Regular cardiac myocyte (primary cell): ENCODE data around the gene ETFRF1. TPM values are rescaled to one million over a fixed set of nuclear protein-coding genes. Genes with fewer than 3 reads are reported as not detected.

Source experiments
- total RNA-seq: library from RNA; depleted of rRNA; stranded (reverse); fragments of >200 nt; gene quantifications from 2 replicates; pipeline ENCODE4 v1.2.3, GENCODE V29; 2014

Gene ETFRF1, protein sequence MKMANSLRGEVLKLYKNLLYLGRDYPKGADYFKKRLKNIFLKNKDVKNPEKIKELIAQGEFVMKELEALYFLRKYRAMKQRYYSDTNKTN
- 13.2 and 20.6 TPM in 2 replicates for total RNA-seq

DNA sequence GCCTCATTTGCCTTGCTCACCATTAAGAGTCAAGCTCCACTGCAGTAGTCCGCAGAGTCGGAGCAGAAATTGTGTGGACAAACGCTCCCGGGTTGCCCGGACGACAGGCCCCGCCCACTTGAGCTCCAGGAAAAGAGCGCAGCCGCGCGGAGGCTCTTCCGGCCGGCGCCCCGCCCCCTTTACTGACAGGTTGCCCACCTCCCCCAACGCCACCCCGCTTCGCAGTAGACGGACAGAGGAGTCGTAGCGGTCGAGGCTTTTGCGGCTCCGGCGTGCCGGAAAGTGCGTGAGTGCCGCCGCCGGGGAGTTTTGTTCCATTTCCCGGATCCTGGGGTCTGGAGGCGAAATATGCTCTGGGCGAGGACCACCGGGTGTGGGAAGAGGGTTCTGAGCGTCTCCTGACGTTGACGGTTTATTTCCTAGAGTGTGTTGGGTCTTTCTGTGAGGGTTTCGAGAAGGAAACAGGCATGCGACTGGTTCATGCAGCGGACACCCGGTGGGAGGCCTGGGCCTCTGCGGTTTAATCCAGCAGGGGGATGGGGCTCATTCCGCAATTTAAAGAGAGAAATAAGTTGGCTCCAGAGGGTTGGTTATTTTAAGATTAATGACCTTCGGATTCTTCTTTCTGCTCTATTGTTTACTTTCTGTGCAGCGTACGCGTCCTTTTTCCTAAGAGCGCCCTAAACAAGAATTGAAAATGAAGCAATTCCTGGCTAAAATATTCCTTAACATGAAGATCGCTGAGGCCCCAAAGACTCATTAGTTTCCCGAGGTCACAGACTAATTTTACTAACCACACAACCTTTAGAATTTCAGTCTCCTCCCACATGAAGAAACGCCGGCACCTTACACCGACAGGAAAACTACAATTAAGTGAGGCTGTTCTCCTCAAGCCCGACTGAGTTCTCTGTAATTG lies at the start of gene ETFRF1, which contains the start of gene DNAI7:
Gene ETFRF1, plus strand, starts transcription at position 182 of the 916 bp plus-strand sequence. CDS start 8,720 bp downstream, outside the sequence.
Gene DNAI7, minus strand, starts transcription at position 105 of the 916 bp plus-strand sequence. Its CDS starts 82 bp downstream, at position 23.

DNA sequence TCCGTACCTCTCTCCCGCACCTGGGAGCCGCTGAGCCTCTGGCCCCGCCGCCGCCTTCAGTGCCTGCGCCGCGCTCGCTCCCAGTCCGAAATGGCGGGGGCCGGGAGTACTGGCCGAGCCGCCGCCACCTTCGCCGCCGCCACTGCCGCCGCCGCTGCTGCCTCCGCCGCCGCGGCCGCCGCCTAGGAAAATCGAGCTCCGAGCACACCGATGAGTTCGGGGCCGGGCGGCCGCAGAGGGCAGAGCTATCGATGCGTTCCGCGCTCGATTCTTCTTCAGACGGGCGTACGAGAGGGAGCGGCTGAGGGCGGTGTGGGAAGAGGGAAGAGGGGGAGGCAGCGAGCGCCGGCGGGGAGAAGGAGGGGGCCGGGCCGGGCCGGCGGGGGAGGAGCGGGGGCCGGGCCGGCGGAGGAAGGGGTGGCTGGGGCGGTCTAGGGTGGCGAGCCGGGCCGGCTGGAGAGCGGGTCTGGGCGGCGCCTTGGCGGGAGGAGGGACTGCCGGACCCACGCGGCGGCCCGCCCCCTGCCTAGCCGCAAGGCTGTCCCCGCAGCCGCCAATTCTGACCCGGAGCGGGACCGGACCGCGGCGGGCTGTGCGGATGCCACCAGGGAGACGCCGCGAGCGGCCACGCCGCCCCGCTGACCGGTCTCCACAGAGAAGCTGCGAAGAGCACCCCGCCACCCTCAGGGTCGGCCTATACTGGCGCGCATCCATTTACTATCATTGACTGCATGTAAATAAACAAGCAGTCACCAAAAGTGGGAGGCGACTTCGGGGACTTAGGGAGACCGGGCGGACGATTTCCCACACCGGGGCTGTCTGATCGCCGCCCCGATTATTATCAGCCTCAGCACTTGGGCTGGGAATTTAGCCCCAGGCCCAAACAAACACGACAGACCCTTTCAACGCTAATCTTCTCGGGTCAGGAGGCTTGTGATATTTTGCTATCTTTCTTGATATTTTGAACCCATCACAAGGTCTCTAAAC lies 56.0 kb downstream of the ETFRF1 start, which contains the start of gene KRAS:
Gene KRAS, minus strand, starts transcription at position 186 of the 987 bp plus-strand sequence.

Other genes with a start within 250 kb of the ETFRF1 start
- gene BCAT1, start 246.1 kb upstream of the ETFRF1 start, total RNA-seq, result 185 and 186 TPM in 2 replicates
- gene DNAI7, start 77 bp upstream of the ETFRF1 start, total RNA-seq, result under 0.01 and 0.28 TPM in 2 replicates
- gene KRAS, start 55.7 kb downstream of the ETFRF1 start, total RNA-seq, result 9.9 and 17.3 TPM in 2 replicates